GM18873 (cell line): ENCODE results near the gene CFAP77.

Experiments used
- ATAC-seq: cut with Tn5 transposase; IDR thresholded peaks from one replicate; pipeline ENCODE4 v1.9.1; 2021; ENCODE audit warnings: mild to moderate bottlenecking, moderate library complexity, moderate number of reproducible peaks; ENCODE audit not compliant: unreplicated experiment, low FRiP score

CFAP77 gene

DNA sequence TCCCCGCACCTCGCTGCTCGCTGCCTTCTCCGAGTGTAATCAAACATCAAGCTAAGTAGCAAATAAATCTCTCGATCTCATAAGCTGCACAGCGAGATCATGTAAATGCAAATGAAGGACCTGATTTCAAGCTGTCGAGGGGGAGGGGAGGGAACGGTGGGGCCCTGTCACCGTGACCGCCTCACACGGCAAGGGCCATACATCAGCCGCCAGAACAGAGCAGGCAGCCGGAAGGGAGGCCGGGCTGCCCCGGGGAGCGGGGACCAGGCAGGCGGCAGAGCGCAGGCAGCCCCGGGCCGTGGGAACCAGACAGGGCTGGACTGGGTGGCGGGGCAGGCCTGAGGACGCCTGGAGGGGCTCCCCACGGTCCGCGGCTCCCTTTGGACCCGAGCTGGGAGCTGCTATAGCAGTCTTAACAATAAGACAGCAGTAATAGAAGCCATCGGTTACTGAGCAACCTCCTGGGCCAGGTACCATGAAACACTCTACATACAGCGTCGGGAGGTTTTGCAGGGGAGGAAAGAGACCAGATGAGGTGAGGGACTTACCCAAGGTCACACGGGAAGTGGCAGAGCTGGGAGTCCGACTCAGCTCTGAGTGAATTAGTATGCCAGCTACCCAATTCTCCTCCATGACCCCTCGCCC lies 76.8 kb downstream of the CFAP77 start:
- no peak for ATAC-seq

DNA sequence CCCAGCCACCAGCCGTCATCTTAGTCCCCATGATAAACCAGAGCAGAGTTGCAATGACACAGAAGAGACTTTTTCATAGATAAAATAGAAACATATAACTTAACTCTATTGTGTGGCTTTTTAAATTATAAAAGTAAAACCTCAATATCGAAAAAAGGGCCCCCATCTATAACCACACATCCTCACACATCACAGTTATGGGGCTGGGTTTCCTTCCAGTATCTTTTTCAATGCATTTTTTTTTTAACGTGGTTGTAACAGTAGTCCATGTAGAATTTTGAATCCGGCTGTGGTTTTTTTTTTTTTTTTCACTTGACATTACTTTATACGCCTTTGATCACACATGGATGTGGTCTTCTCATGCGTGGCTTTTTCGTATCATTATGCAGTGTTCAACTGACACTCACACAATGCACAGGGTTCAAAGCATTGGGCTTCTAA lies 77.4 kb downstream of the CFAP77 start:
- ATAC-seq, result no peak

GRCh38 chr9:132487980-132488535 lies 78.0 kb downstream of the CFAP77 start:
- ATAC-seq, result no peak

GRCh38 chr9:132488626-132489025 lies 78.6 kb downstream of the CFAP77 start:
- no peak for ATAC-seq

DNA sequence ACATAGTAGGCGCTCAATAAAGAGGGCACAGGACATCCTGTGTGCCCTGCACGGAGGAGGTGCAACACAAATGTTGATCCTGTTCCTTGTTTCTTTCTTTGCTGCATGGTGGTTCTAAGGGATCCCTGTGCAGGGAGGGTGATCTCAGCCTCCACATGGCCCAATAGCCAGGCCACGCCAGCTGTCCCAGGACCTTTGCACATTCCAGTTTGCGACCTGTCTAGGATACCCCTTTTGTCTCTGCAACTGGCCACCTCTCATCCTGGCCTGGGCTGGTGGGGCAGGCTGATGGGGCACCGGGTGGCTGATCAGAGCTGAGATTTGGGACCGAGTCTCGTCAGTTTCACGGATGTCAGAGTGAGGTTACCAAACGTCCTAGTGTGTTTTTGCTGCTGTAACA lies 79.5 kb downstream of the CFAP77 start:
- no peak for ATAC-seq

GRCh38 chr9:132494857-132495256 lies 84.8 kb downstream of the CFAP77 start:
- no peak for ATAC-seq

GRCh38 chr9:132497731-132498130 lies 87.7 kb downstream of the CFAP77 start:
- ATAC-seq, result no peak

- no peak for ATAC-seq
Measured at GRCh38 chr9:132498531-132499210, 88.7 kb downstream of the CFAP77 start.

DNA sequence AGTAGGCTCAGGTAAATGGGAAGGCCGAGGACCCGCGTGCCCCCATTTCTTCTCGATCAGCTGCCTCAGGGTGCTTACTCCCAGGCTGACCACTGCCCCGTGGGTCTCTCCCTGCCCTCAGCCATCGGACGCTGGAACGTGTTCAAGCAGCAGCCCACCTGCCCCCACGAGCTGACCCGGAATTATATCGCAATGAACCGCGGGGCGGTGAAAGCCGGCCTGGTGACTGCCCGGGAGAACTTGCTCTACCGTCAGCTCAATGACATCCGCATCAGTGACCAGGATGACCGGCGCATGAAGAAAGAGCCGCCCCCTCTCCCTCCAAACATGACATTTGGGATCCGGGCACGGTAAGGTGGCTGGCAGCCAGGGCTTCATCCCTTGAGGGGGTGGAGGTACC lies 89.2 kb downstream of the CFAP77 start:
- ATAC-seq, result no peak

- ATAC-seq, result no peak
Measured at GRCh38 chr9:132500193-132500592, 90.2 kb downstream of the CFAP77 start.

GRCh38 chr9:132502480-132502879 lies 92.5 kb downstream of the CFAP77 start:
- ATAC-seq, result no peak

GRCh38 chr9:132503116-132503515 lies 93.1 kb downstream of the CFAP77 start:
- ATAC-seq, result no peak

DNA sequence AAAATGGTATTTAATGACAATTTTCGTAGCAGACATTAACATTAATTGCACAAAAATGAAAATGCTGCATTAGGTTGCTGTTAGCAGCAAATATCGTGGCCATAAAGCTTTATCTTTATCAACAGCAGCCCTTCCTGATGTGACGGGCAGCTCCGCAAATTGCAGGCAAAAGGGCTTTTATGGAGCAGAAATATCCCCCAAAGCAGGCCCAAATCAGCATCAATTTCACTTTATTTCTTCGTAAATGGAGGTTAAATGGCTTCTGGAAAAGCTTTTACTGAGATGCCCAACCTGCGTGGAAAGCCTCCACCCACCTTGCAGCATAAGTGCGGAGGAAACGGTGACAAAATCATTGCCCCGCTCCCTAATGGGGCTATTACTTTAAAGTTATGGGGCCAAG lies 94.5 kb downstream of the CFAP77 start:
- no peak for ATAC-seq

- ATAC-seq, result no peak
Measured at GRCh38 chr9:132505991-132506655, 96.1 kb downstream of the CFAP77 start.

- no peak for ATAC-seq
Measured at GRCh38 chr9:132506977-132507669, 97.1 kb downstream of the CFAP77 start.

DNA sequence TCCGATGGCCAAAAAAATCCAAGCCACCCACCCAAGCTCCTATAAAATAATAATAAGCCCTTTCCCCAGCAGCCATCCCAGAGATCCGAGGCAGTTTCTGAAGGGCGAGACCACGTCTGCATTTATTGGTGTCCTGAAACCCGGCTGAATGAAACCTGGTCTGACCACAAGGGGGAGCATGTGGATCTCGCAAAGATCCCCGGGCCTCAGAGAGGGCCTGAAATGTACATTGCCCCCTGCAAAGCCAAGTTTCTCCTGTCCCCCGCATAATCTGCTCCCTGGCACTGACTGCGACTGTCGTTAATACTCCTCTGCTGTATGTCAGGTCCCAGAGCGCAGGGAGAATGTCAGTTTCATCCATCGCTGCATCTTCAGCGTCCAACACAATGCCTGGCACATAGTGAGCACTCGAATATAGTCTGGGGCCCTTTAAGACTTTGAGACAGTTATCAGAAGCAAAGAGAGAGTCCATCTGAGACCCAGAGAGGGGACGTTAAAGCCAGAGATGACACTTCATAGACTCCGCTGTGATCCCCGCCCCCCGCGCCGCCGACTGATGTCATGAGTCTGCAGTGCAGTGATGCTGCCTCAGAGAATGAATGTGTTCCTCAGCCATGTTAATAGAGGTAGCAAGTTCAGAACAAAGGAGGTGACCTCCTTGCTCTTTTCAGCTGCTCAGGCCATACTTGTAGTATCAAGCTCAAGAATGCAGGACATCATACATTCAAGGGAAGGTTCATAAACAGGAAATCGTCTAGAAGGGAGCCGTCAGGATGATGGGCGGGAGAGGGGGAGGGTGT lies 97.9 kb downstream of the CFAP77 start:
- ATAC-seq, result no peak

DNA sequence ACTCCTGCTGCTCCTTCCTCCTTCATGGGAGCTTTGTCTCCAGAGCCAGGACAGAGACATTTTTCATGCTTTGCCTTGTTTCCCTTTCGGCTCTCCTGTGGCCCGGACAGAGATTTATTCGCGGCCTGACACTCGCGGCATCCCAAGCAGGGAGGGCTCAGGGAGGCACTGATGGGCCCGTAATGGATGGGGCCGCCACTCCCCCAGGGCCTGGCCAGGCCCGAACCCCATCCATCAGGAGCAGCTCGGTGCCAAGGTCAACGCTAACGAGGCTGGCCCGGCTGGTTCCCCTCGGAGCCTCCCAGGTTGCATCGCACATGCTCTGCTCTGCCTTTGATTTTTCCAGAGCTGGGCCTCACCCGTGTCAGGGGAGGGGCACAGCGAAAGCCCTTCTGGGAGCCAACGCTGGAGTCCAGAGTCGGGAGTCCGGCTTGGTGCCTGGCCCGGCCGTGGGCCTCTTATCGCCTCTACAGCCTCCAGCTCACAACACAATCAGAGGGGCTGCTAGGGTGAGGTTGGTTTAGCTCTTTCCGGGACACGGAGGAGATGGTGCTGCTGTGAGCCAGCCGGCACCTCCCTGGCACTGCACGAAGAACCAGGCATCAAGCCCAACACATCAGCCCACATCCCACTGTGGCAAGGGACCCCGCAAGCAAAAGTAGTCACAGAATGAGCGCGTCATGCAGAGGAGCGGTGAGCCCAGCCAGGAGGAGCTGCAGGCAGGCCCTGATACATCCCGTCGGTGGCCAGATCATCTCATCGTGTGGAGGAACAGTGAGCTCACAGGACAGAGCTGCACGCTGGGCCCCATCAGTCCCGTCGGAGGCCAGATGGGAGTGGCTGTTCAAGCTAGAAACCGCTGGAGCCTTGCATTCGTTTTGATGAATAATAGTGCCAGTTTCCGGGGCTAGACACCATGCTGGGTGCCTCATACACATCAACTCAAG lies 100.2 kb downstream of the CFAP77 start:
- ATAC-seq, result no peak

GRCh38 chr9:132511191-132511999 lies 101.4 kb downstream of the CFAP77 start:
- ATAC-seq, result no peak
